ENCODE data around the gene MYRIP.

The MYRIP gene

DNA sequence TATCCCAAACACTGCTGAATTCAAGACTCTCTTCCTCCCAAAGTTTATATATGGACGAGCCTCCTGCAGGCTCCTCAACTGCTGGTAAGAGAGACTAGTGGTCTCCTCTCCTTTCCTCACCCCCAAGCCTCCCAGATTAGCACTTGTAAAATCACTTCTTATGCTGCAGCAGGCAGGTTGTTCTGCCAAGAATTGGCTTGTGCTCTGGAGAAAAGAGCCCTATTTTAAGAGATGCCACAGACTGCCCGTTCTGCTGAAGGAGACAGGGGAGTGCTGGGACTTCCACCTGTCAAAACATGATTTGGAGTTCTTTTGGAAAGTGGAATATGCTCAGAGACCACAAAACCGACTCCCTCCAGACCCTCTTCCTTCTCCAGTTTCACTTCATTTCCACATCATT is 269.2 kb downstream of the MYRIP start:
- H3K27ac ChIP-seq (ENCODE audit: low read depth, low read length): no peak overlapping the region
- TF ChIP-seq, protein P1, sequence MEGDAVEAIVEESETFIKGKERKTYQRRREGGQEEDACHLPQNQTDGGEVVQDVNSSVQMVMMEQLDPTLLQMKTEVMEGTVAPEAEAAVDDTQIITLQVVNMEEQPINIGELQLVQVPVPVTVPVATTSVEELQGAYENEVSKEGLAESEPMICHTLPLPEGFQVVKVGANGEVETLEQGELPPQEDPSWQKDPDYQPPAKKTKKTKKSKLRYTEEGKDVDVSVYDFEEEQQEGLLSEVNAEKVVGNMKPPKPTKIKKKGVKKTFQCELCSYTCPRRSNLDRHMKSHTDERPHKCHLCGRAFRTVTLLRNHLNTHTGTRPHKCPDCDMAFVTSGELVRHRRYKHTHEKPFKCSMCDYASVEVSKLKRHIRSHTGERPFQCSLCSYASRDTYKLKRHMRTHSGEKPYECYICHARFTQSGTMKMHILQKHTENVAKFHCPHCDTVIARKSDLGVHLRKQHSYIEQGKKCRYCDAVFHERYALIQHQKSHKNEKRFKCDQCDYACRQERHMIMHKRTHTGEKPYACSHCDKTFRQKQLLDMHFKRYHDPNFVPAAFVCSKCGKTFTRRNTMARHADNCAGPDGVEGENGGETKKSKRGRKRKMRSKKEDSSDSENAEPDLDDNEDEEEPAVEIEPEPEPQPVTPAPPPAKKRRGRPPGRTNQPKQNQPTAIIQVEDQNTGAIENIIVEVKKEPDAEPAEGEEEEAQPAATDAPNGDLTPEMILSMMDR (IDR thresholded peaks at IDR 0.05; ENCODE audit: insufficient read depth, low read length, poor library complexity, severe bottlenecking): no peak
- TF ChIP-seq EZH2phosphoT487 (conservative IDR thresholded peaks at IDR 0.05; ENCODE audit: low read length): no peak

DNA sequence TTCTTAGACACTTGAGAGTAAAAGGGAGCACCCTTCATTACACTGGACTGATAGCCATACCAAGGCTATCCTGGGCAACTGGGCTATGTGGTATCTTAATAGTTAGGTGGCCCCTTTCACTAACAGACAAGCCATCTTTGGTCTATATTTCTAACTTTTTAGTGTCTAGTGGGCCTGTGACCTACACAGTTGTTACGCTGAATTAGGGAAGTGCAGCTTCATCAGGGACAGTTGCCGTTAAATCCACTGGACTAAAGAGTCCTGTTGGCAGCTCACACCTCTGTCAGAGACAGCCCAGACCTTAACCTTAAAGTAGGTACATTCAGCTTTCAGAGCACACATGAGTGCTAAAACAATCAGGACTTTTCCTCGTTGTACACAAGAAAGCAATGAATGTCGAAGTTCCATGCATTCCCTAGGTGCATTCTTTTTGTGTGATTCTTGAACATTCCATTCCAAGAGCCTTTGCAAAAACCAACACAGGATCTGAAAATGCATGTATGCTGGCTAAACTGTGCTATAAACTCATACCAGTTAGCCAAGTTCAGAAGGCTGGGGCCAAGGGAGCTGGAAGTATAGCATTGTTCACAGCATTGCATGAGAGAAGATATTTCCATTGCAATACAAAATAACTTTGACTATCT is 269.9 kb downstream of the MYRIP start:
- H3K27ac ChIP-seq (ENCODE audit: low read depth, low read length): no peak overlapping the region
- H3K9me3 ChIP-seq (ENCODE audit: insufficient read depth, low read length): no peaks in the 10 kb centered on the region
- no peaks in the 10 kb centered on the region for H3F3A ChIP-seq (ENCODE audit: insufficient read depth)
- no peaks in the 10 kb centered on the region for H3K79me2 ChIP-seq (ENCODE audit: insufficient read depth, low read length)
- no peaks in the 10 kb centered on the region for H3K27me3 ChIP-seq (ENCODE audit: low read length)
- no peaks in the 10 kb centered on the region for H3K36me3 ChIP-seq (ENCODE audit: low read length)
- no peaks in the 10 kb centered on the region for H4K20me1 ChIP-seq (ENCODE audit: low read depth, low read length)
- no peak overlapping the region for H3K4me3 ChIP-seq (ENCODE audit: insufficient read depth, low read length, poor library complexity, severe bottlenecking)
- no peaks in the 10 kb centered on the region for H3K9me2 ChIP-seq (replicated peaks; ENCODE audit: insufficient read depth, low read length)
- no peak overlapping the region for H3K9ac ChIP-seq (ENCODE audit: low read length)
- H2AFZ ChIP-seq (ENCODE audit: low read depth, low read length, severe bottlenecking): no peak overlapping the region
- no peak overlapping the region for H3K4me2 ChIP-seq (ENCODE audit: low read depth, low read length, poor library complexity, severe bottlenecking)
- TF ChIP-seq EZH2phosphoT487 (conservative IDR thresholded peaks at IDR 0.05; ENCODE audit: low read length): no peak
- TF ChIP-seq, protein P1 (IDR thresholded peaks at IDR 0.05; ENCODE audit: insufficient read depth, low read length, poor library complexity, severe bottlenecking): no peak

More for the DNA sequence above, 269.2 kb downstream of the MYRIP start:
- no peak overlapping the region for H3K9ac ChIP-seq (ENCODE audit: low read length)
- no peaks in the 10 kb centered on the region for H3K9me3 ChIP-seq (ENCODE audit: insufficient read depth, low read length)
- H4K20me1 ChIP-seq (ENCODE audit: low read depth, low read length): no peaks in the 10 kb centered on the region
- H3K4me2 ChIP-seq (ENCODE audit: low read depth, low read length, poor library complexity, severe bottlenecking): no peak overlapping the region
- H3K9me2 ChIP-seq (replicated peaks; ENCODE audit: insufficient read depth, low read length): no peaks in the 10 kb centered on the region
- H3F3A ChIP-seq (ENCODE audit: insufficient read depth): no peaks in the 10 kb centered on the region
- no peaks in the 10 kb centered on the region for H3K79me2 ChIP-seq (ENCODE audit: insufficient read depth, low read length)
- no peak overlapping the region for H2AFZ ChIP-seq (ENCODE audit: low read depth, low read length, severe bottlenecking)
- no peaks in the 10 kb centered on the region for H3K36me3 ChIP-seq (ENCODE audit: low read length)
- H3K4me3 ChIP-seq (ENCODE audit: insufficient read depth, low read length, poor library complexity, severe bottlenecking): no peak overlapping the region
- no peaks in the 10 kb centered on the region for H3K27me3 ChIP-seq (ENCODE audit: low read length)

DNA sequence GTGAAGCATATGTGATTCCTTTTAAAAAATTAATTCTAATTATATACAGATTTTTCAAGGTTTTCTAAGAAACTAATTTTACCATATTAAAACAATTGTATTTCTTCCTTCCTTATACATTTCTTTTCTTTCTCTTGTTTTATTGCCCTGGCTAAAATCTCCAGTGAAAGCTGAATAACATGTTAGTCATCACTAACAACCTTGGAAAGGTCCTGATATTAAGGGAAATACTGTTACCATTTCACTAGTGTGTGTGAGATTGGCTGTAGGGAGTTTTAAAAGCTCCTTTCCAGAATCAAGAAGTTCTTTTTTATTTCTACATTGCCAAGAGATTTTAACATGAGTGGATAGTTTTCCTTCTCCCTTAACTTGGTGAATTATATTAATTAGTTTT is 270.4 kb downstream of the MYRIP start:
- H3K9ac ChIP-seq (ENCODE audit: low read length): no peak overlapping the region
- TF ChIP-seq, protein P1 (IDR thresholded peaks at IDR 0.05; ENCODE audit: insufficient read depth, low read length, poor library complexity, severe bottlenecking): no peak
- no peak for TF ChIP-seq EZH2phosphoT487 (conservative IDR thresholded peaks at IDR 0.05; ENCODE audit: low read length)
- H3K9me2 ChIP-seq (replicated peaks; ENCODE audit: insufficient read depth, low read length): no peaks in the 10 kb centered on the region
- no peak overlapping the region for H3K27ac ChIP-seq (ENCODE audit: low read depth, low read length)
- H2AFZ ChIP-seq (ENCODE audit: low read depth, low read length, severe bottlenecking): no peak overlapping the region
- no peaks in the 10 kb centered on the region for H3K79me2 ChIP-seq (ENCODE audit: insufficient read depth, low read length)
- H3F3A ChIP-seq (ENCODE audit: insufficient read depth): no peaks in the 10 kb centered on the region
- no peak overlapping the region for H3K4me3 ChIP-seq (ENCODE audit: insufficient read depth, low read length, poor library complexity, severe bottlenecking)
- H4K20me1 ChIP-seq (ENCODE audit: low read depth, low read length): no peaks in the 10 kb centered on the region
- no peaks in the 10 kb centered on the region for H3K27me3 ChIP-seq (ENCODE audit: low read length)
- H3K4me2 ChIP-seq (ENCODE audit: low read depth, low read length, poor library complexity, severe bottlenecking): no peak overlapping the region
- H3K9me3 ChIP-seq (ENCODE audit: insufficient read depth, low read length): no peaks in the 10 kb centered on the region
- H3K36me3 ChIP-seq (ENCODE audit: low read length): no peaks in the 10 kb centered on the region

Measured in SU-DHL-6 (cell line).